Neural crest cell (in vitro differentiated cells): ENCODE results near the gene RPS23. TPM values are rescaled to one million over a fixed set of nuclear protein-coding genes. Genes with fewer than 3 reads are reported as not detected.
"Not testable (repeated sequence)": the region's sequence is repeated elsewhere in the genome, so short reads cannot be mapped to it uniquely, and the experiment has no call there.

ENCODE experiments used
- DNase-seq: peaks from one replicate; pipeline ENCODE4 v3.0.0; 2021; ENCODE audit warnings: low read depth, mixed read lengths, low spot score
- H3K27ac Mint-ChIP-seq: one replicate; pipeline ENCODE4 v1.8.0; 2021; ENCODE audit warnings: mild to moderate bottlenecking, mixed read lengths; ENCODE audit not compliant: unreplicated experiment
- H3K27me3 Mint-ChIP-seq: 2 replicates; pipeline ENCODE4 v1.8.0; 2021; ENCODE audit warnings: low read depth, mild to moderate bottlenecking, mixed read lengths
- H3K36me3 Mint-ChIP-seq: 2 replicates; pipeline ENCODE4 v1.8.0; 2021; ENCODE audit warnings: low read depth, mild to moderate bottlenecking, mixed read lengths
- H3K4me1 Mint-ChIP-seq: 2 replicates; pipeline ENCODE4 v1.8.0; 2021; ENCODE audit warnings: mixed read lengths
- H3K4me3 Mint-ChIP-seq: one replicate; pipeline ENCODE4 v1.8.0; 2021; ENCODE audit warnings: mild to moderate bottlenecking, mixed read lengths
- H3K9me3 Mint-ChIP-seq: 2 replicates; pipeline ENCODE4 v1.8.0; 2021; ENCODE audit warnings: mixed read lengths
- CTCF ChIP-seq: fragments of 200-600 bp; sonication (generic); conservative IDR thresholded peaks from 2 replicates; pipeline ENCODE4 v1.5.0; 2021; ENCODE audit warnings: antibody characterized with exemption, mild to moderate bottlenecking
- total RNA-seq: library from RNA; stranded (reverse); gene quantifications from 2 replicates; pipeline ENCODE4 v1.2.1, GENCODE V29; 2021

Gene RPS23
- total RNA-seq, 1 donor from 2014 or later = 2,556 TPM

GRCh38 chr5:82278711-82279370 is 687 bp upstream of the RPS23 start:
- no peak for DNase-seq
- no peak for TF ChIP-seq CTCF
- Mint-ChIP-seq H3K27me3 (no peaks in the 10 kb centered on the region), H3K36me3 (peaks cover 28% of the 10 kb centered on the region), H3K27ac (peak overlapping the region; percentile 100), H3K9me3 (no peaks in the 10 kb centered on the region), H3K4me1 (peaks cover 41% of the 10 kb centered on the region), H3K4me3 (peak overlapping the region; percentile 93)

- no peak for TF ChIP-seq CTCF
- H3K36me3 Mint-ChIP-seq = peaks cover 33% of the 10 kb centered on the region
- no peaks in the 10 kb centered on the region for H3K9me3 Mint-ChIP-seq
- peak overlapping the region; percentile 100 for H3K27ac Mint-ChIP-seq
- peak overlapping the region; percentile 93 for H3K4me3 Mint-ChIP-seq
- peaks cover 54% of the 10 kb centered on the region for H3K4me1 Mint-ChIP-seq
- no peaks in the 10 kb centered on the region for H3K27me3 Mint-ChIP-seq
- no peak for DNase-seq
These were observed 554 bp downstream of the RPS23 start for GRCh38 chr5:82277613-82277986.

DNA sequence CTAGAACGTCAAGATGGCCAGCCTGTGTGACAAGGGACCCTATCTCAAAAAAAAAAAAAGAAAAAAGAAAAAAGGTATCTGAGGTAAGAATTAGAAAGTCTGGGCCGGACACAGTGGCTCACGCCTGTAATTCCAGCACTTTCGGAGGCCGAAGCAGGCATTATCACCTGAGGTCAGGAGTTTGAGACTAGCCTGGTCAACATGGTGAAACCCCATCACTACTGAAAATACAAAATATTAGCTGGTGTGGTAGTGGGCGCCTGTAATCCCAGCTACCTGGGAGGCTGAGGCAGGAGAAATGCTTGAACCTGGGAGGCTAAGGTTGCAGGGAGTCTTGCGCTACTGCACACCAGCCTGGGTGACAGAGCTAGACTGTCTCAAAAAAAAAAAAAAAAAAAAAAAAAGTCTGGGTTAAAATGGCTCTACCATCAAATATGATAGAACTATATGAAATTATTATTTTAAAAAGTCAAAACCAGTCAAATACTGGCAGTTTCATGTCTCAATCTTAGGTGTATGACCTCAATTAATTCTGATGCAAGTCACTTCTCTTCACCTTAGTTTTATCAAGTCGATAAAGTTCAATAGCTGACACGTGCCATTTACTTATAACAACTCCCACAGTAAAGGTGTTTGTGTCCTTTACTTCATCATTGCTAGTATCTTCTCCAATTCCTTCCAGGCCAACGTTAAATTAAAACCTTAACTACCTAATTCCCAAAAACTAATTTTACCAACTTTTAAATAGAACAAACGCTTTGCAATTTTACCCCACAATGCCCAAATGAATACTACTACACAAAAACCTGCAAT is 1.1 kb downstream of the RPS23 start:
- peaks cover 36% of the 10 kb centered on the region for H3K36me3 Mint-ChIP-seq
- no peaks in the 10 kb centered on the region for H3K27me3 Mint-ChIP-seq
- peak overlapping the region; percentile 93 for H3K4me3 Mint-ChIP-seq
- no peak for TF ChIP-seq CTCF
- DNase-seq = no peak
- no peaks in the 10 kb centered on the region for H3K9me3 Mint-ChIP-seq
- H3K4me1 Mint-ChIP-seq = peaks cover 58% of the 10 kb centered on the region
- H3K27ac Mint-ChIP-seq = peak overlapping the region; percentile 95

DNA sequence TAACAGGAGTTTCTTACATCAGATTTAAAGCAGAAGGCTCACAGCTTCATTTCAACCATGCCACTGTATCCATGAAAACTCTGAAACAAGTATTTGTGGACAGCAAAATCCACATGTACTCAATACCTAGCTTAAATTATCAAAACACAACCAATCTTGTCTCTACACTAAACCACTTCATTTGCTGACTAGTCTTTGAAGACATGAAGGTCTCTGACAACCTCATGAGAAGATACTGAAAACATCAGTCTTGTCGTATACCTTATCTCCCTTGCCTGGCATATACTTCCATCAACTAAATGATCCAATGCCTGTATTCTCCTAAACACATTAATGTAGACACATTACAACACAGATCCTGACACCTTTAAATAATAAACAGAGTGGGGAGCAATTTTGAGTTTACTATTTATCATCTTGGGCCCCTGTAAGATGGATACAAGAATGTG is 2.9 kb downstream of the RPS23 start:
- no peaks in the 10 kb centered on the region for H3K9me3 Mint-ChIP-seq
- no peak overlapping the region for H3K27ac Mint-ChIP-seq
- peaks cover 60% of the 10 kb centered on the region for H3K4me1 Mint-ChIP-seq
- H3K36me3 Mint-ChIP-seq = peaks cover 45% of the 10 kb centered on the region
- peak overlapping the region; percentile 60 for H3K4me3 Mint-ChIP-seq
- H3K27me3 Mint-ChIP-seq = no peaks in the 10 kb centered on the region
- no peak for DNase-seq
- no peak for TF ChIP-seq CTCF

DNA sequence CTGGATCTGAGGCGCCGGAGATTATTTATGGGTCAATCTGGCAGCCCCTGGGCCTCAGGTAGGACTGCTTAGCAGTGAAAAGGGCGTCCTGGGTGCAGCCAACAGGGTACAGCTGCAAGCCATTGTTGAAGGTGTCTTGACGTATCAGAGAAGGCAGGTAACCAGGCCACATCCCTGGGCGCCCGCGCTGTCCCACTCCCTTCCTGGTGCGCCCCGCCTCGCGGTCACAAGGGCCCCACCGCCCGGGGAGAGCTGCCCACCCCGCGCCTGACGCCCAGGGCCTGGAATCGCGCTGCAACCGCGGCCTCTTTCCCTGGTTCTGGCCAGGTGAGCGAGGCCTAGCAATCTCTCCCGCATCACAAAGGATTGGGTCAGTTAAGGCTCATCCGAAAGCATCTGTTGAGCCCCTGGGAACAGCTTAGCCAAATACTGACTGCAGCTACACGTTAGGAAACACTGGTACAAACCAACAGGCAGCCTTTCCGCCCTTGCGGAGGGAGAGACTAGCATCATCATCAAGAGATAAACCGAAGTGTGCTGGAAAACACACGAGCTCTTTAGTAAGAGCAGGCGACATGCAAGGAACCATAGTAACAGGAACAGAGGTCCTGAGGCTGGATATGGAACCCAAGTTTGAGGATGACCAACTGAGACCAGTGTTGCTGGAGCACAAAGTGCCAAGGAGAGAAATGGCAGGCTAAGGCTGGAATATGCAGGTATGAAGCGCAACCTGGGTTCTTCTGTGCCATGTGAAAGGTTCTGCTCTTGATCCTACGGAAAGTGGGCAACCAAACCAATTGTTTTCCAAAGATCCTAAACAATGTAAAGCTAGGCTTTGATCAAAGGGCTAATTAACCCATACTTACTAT is 3.6 kb downstream of the RPS23 start:
- Mint-ChIP-seq H3K9me3 (no peaks in the 10 kb centered on the region), H3K27me3 (no peaks in the 10 kb centered on the region), H3K36me3 (peaks cover 51% of the 10 kb centered on the region), H3K27ac (peak overlapping the region; percentile 57), H3K4me3 (peak overlapping the region; percentile 73), H3K4me1 (peaks cover 60% of the 10 kb centered on the region)
- TF ChIP-seq CTCF = no peak
- no peak for DNase-seq

DNA sequence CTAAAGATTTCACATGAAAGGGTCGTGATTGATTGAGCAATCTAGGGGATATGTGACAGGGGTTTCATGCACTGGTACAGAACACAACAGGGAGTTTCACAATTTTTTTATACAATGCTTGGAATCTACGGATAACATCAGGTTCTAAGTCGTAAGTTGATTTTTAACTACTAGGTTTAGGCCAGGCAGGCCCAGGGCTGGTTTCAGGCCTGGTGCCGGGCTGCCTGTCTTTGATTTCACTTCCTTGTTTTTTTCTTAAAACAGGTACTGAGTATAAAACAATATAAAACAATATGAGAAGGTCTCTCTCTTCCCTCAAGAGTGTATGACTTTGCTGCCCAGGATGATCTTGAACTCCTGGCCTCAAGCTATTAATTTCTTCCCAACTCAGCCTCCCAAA is 4.7 kb downstream of the RPS23 start:
- H3K27ac Mint-ChIP-seq = peak overlapping the region; percentile 12

GRCh38 chr5:82272571-82273356 is 5.4 kb downstream of the RPS23 start:
- H3K27ac Mint-ChIP-seq, H3K9me3 Mint-ChIP-seq, DNase-seq, H3K27me3 Mint-ChIP-seq: not testable (repeated sequence)
- H3K36me3 Mint-ChIP-seq = peaks cover 66% of the 10 kb centered on the region
- H3K4me1 Mint-ChIP-seq = peaks cover 47% of the 10 kb centered on the region
- peak overlapping the region; percentile 81 for H3K4me3 Mint-ChIP-seq

More for the DNA sequence above, 4.7 kb downstream of the RPS23 start:
- H3K27me3 Mint-ChIP-seq, H3K9me3 Mint-ChIP-seq, DNase-seq: not testable (repeated sequence)
- Mint-ChIP-seq H3K4me3 (peak overlapping the region; percentile 81), H3K4me1 (peaks cover 51% of the 10 kb centered on the region), H3K36me3 (peaks cover 61% of the 10 kb centered on the region)
